GM18951 (cell line): ENCODE measurements around the gene SLC4A1.

Experiments
- POLR2A ChIP-seq: IDR thresholded peaks from 4 replicates; pipeline ENCODE4 v1.6.1; 2011; ENCODE audit warnings: mild to moderate bottlenecking; ENCODE audit not compliant: insufficient read length, insufficient read depth; ENCODE audit errors: extremely low read depth
- in situ Hi-C: fragments of 300-500 bp; cut with MboI; formaldehyde crosslinking; loops from one replicate; pipeline ENCODE4 v1.12.0; 2022; ENCODE audit warnings: low sequenced_read_pairs, mixed read lengths, inconsistent platforms; ENCODE audit not compliant: unreplicated experiment

The SLC4A1 gene

GRCh38 chr17:44230140-44230539 lies 37.8 kb downstream of the SLC4A1 start:
- no peak for TF ChIP-seq POLR2A
- in situ Hi-C loops: no loop called here

- in situ Hi-C loops: no loop called here
- TF ChIP-seq POLR2A: no peak
Observed at GRCh38 chr17:44229090-44229489, 38.8 kb downstream of the SLC4A1 start.

- no peak for TF ChIP-seq POLR2A
Observed at GRCh38 chr17:44223541-44224071, 44.3 kb downstream of the SLC4A1 start.

DNA sequence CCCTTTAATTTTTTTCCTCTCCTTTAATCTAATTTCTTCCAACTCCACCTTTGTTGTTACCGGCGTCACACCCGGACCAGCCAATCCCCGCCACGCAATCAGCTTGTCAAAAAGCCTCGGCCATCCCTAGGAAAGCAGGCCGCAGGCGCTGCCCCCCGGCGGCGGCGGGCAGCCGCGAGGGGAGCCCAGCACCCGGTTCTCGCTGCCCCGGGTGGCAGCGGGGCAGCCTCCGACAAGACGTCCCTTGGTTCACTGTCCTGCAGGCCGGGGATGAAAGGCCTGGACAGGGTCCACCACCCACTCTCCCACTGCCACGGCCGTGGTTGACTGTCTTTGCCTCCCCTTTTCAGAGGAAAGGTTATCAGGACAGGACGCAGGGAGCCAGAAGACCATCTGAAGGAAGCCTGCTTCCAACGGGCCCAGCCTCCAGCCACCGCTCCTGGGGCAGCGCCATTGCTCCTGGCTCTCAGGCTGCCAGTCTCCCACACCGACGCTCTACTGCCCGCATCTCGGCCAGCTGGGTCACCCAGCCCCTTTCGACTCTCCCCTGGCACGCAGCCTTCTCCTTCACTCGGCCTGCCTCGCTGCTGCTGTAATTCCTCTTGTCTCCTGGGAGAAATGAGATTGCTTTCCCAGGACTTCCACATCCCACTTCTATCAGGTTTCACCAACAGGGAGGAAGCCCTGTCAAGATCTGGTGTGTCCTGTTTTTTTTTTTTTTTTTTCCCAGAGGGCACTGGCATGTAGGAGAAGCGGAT lies 45.6 kb downstream of the SLC4A1 start:
- TF ChIP-seq POLR2A: peak; percentile 50
- in situ Hi-C loops: loop anchor here (25.0 kb wide), 1 partner anchor 290 kb away; the partner anchor contains the start of gene GPATCH8

More at GRCh38 chr17:44223541-44224071, 44.3 kb downstream of the SLC4A1 start:
- in situ Hi-C loops: loop anchor here (25.0 kb wide), 1 partner anchor 289 kb away; the partner anchor contains the start of gene GPATCH8

DNA sequence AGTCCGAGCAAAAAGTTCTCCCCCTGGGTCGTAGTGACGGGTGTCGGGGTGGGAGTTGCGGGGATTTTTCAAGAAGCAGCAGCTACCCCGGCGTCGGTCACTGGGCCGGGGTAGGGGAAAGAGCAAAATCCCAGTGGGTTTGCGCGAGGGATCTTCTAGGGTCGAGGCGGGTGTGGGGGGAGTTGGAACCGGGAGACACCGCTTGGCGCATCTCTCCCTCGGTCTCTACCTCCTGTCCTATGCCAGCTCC lies 46.1 kb downstream of the SLC4A1 start:
- in situ Hi-C loops: loop anchor here (25.0 kb wide), 1 partner anchor 291 kb away; the partner anchor contains the start of gene GPATCH8
- TF ChIP-seq POLR2A: peak; percentile 50

- TF ChIP-seq POLR2A: peak; percentile 53
- in situ Hi-C loops: loop anchor here (25.0 kb wide), 1 partner anchor 291 kb away; the partner anchor contains the start of gene GPATCH8
Observed at GRCh38 chr17:44221084-44221861, 46.7 kb downstream of the SLC4A1 start.

- in situ Hi-C loops: loop anchor here (25.0 kb wide), 1 partner anchor 292 kb away; the partner anchor contains the start of gene GPATCH8
Observed at GRCh38 chr17:44220213-44221083, 47.5 kb downstream of the SLC4A1 start.

GRCh38 chr17:44219616-44220212 lies 48.2 kb downstream of the SLC4A1 start, which contains the start of gene UBTF:
UBTF (minus strand) TSS chr17:44219675; CDS start chr17:44218229, 1,446 bp downstream.
- TF ChIP-seq POLR2A: no peak
- in situ Hi-C loops: loop anchor here (25.0 kb wide), 1 partner anchor 293 kb away; the partner anchor contains the start of gene GPATCH8

More at GRCh38 chr17:44220213-44221083, 47.5 kb downstream of the SLC4A1 start:
- peak; percentile 37 for TF ChIP-seq POLR2A

GRCh38 chr17:44219108-44219615 lies 48.8 kb downstream of the SLC4A1 start:
- peak; percentile 50 for TF ChIP-seq POLR2A
- in situ Hi-C loops: loop anchor here (25.0 kb wide), 1 partner anchor 293 kb away; the partner anchor contains the start of gene GPATCH8

- in situ Hi-C loops: loop anchor here (25.0 kb wide), 1 partner anchor 294 kb away; the partner anchor contains the start of gene GPATCH8
- peak; percentile 54 for TF ChIP-seq POLR2A
Observed at GRCh38 chr17:44218344-44219107, 49.4 kb downstream of the SLC4A1 start.
